HG02885 (cell line): ENCODE data around the gene ATG7.
"Not testable (repeated sequence)": the region's sequence is repeated elsewhere in the genome, so short reads cannot be mapped to it uniquely, and the experiment has no call there.

Experiments
- ATAC-seq: cut with Tn5 transposase; IDR thresholded peaks from one replicate; pipeline ENCODE4 v1.9.1; 2021; ENCODE audit warnings: mild to moderate bottlenecking; ENCODE audit not compliant: unreplicated experiment, poor library complexity

Gene ATG7

DNA sequence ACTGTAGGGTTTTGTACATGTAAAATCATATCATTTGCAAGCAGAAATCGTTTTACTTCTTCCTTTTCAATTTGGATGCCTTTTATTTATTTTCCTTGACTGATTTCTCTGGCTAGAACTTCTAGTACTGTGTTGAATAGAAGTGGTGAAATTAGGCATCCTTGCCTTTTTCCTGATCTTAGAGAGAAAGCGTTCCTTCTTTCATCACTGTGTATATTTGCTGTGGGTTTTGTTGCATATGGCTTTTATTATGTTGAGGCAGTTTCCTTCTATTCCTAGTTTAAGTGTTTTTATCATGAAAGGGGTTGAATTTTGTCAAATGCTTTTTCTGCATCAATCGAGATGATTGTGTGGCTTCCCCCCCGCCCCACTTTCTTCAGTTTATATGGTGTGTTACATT, 140.9 kb downstream of the ATG7 start:
- ATAC-seq: no peak

DNA sequence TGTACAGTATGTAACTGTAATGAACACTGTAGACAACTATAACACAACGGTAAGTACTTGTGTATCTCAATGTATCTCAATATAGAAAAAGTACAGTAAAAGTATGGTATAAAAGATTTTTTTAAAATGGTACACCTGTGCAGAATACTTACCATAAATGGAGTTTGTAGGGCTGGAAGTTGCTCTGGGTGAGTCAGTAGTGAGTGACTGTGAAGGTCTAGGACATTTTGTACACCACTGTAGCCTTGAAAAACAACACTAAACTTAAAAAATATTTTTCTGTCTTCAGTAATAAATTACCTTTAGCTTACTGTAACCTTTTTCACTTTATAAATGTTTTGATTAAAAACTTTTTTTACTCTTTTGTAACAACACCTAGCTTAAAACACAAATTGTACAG, 142.9 kb downstream of the ATG7 start:
- ATAC-seq: no peak

DNA sequence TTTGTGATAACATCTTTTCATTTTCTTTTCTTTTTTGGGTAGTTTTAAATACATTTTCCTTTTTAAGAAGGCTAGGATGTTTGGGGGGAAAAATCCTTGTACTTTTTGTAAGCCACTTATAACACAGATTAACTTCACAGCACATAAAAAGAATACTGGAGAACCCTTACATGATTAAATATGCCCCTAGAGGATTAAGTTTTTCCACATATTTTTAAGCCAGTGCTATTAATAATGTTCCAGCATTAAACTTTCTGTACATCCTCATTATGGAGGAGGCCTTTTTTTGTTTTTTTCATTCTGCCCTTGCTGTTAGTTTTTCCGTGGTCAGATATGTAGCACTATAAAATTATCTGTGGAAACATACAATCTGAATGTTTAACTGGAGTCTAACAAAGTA, 147.9 kb downstream of the ATG7 start:
- ATAC-seq: no peak

DNA sequence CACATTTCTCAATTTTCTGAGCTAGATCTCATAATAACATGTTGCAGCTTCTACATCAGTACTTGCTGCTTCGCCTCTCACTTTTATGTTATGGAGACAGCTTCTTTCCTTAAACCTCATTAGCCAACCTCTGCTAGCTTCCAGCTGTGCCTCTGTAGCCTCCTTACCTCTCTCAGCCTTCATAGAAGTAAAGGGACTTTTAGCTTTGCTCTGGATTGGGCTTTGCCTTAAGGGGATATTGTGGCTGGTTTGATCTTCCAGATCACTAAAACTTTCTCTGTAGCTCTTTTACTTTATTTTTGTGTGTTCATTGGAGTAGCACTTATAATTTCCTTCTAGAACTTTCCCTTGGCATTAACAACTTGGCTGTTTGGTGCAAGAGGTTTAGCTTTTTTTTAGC, 150.1 kb downstream of the ATG7 start:
- ATAC-seq: no peak

DNA sequence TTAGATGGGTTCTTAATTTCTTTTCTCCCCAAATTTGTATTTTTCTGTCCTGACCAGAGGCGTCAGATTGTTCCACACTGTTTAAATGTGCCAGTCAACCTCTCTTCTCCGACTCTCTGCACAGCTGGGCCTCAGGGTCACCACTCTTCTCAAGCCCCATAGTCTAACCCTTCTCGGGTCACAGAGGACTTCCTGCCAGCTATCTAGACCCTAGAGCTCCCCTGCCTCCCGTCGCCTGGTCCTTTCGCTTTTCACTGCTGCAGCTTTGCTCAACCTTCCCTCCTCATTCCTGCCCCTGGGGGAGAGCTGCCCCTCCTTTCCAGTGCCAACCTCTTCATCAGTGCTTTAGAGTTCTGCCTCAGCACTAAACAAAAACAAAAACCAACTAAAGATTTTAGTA, 151.7 kb downstream of the ATG7 start:
- ATAC-seq: no peak

DNA sequence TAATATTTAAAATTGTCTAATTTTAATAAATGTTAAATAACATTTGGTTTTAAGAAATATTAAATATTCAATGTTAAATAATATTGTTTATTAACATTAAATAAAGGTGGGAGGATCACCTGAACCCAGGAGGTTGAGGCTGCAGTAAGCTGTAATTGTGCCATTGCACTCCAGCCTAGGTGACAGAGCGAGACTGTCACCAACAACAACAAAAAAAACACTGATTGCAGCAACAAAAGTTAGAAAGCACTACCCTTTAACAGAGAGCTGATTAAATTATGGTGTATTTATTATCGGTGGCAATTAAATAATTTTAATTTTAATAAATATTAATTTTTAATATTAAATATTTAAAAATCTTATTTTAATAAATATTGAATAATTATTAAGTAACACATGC, 152.1 kb downstream of the ATG7 start:
- no peak for ATAC-seq

DNA sequence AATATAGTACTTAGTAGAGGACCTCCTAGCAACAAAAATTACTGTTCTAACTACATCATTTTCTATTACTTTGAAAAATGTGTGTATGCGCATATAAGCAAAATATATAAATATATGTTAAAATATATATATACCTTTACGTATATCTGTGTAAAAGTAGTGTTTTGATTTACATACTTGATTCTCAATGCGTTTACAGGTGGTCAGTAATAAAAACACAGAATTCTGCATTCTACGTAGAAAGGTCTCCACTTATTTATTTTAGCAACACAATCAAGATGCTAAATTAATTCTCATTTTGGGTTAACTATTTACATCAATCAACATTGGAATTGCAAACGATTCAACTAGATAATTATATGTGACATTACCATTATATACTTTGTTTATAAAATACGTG, 158.0 kb downstream of the ATG7 start:
- ATAC-seq: no peak

DNA sequence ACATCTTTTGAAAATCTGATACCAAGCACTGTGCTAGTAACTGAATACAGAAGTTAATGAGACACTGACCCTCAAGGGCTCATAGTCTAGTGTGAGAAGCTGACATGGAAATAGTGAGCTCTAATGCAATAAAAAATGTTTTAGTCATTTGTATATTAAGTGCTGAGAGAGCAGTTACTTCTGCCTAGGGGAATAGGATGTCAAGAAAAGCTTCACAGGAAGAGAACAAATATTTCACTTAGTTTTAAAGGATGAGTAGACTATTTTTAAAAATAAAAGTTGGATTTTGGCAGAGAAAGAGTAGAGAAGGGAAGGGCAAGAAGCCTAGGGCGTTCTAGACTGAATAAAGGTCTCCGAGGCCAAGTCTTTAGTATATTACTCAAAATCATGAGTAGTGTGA, 158.4 kb downstream of the ATG7 start:
- ATAC-seq: no peak

DNA sequence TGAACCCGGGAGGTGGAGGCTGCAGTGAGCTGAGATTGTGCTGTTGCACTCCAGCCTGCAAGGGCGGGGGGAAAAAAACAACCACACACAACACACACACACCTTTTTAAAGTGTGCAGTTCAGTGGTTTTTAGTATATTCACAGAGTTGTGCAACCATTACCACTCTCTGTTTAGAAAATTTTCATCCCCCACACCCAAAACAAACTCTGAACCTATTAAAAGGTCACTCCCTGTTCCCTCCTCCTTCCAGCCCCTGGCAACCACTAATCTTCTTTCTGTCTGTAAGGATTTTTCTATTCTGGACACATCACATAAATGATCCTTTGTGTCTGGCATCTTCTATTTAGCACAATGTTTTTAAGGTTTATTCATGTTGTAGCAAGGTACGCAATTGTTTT, 159.1 kb downstream of the ATG7 start:
- ATAC-seq: no peak

DNA sequence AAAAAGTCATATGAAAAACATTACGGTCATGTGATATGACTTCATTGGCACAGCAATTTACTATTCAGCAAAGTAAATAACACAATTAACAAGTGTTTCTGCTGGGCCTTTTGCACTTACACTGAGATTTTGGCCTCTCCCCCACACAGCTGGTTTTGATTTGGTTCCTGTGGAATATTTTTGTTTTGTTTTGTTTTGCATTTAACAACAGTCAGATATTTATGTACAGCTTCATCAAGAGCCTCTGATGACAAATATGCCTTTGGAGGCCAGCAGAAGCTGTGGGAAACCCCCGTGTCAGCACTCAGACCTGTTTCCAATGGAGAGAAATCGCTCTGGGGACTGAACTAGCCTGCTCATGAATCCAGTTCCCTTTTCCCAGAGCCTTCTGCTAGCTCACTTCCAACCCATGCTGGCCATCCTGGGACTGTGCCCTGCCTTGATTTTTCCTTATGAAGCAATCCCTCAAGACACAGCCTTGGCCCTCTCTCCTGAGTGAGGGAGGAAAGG, 161.9 kb downstream of the ATG7 start:
- no peak for ATAC-seq

DNA sequence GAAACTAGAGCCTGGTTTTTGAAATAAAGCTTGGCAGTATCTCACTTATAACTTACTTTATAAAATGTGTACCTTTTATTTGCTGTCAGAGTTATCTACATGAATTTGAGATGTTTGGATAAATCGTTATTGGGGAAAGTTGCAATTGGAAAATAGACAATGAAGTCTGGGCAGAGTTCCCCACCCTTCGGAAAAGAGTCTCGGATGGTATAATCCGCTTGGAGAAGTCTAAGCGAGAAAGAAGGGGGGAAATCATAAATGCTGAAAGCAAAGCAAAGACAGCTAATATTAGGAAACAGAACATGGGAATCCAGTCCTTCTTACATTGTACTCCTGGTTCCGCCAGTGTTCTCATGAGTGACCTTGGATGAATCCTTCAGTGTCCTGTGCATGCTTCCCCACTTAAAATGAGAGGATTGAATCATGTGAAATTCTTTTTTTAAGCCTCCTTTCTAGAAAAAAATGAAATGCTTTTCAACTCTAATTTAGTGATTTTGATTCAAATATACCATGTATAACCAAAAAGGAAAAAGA, 162.4 kb downstream of the ATG7 start:
- ATAC-seq: no peak

DNA sequence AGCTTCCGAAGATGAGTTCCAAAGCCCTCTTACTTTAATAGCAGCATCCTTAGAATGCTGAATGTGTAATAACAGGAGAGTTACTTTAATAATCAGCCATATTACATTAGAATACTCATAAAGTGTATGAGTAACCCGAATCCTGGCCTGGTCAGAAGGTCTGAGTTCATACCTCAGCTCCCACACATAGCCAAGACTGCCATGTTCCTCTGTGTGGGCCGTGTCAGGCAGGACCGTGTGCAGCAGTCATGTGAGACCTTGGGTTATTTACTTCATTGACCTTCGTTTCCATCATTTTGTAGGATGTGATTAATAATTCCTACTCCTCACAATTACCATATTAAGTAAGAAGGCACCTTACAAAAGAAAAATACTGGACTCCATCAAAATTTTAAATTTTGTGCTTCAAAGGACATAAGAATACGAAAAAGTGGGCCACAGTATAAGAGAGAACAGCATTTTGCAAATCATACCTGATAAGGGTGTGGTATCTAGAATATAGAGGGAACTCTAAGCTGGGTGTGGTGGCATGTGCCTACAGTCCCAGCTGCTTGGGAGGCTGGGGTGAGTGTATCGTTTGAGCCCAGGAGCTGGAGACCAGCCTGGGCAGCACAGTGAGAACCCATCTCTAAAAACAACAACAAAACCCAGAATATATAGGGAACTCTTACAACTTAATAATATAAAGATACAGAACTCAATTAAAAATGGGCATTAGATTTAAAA, 163.4 kb downstream of the ATG7 start:
- ATAC-seq: no peak

DNA sequence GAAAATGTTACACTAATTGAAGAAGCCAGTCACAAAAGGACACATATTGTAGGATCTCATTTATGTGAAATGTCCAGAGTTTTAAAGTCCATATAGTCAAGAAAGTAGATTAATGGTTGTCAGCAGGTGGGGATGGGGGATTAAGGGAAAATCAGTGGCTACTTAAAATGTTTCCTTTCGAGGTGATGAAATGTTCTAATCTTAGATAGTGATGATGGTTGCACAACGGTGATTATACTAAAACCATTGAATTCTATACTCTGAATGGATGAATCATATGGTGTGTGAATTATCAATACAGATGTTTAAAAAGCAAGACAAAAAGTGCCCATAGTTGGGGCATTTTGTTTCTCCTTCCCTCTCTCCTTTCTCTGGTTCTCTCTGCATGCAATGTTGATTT, 164.6 kb downstream of the ATG7 start:
- no peak for ATAC-seq

DNA sequence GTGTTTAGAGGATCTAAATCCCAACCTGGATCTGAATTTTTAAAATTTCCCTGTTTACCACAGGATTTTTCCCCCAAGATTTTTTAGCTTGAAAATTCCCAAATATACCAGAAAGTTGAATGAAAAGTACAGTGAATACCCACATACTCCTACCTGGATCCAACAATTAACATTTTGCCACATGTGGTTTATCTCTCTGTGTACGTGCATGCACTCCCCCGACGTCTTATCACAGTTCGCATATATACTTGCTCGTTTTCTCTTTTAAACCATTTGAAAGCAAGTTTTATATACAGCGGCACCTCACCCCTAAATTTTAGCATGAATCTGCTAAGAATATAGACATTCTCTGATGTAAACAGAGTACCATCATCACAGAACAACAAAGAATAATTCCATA, 165.3 kb downstream of the ATG7 start:
- no peak for ATAC-seq

DNA sequence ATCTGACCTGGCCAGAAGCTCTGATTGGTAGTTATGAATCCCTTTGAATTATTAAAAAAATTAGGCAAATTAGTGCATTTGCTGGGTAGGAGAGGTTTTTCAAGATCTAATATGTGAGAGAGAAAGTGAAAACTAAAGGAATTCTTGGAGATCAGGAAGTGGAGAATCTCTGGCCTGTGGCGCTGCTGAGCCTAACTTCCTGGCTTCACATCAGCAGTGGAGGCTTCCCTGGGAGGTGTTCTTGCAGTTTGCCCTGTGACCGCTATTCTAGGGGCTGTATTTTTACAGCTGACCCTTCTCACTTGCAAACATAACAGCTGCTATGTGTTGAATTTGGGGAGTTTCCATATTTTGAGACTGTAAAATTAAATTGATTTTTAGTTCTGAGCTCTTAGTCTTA, 166.4 kb downstream of the ATG7 start:
- ATAC-seq: no peak

DNA sequence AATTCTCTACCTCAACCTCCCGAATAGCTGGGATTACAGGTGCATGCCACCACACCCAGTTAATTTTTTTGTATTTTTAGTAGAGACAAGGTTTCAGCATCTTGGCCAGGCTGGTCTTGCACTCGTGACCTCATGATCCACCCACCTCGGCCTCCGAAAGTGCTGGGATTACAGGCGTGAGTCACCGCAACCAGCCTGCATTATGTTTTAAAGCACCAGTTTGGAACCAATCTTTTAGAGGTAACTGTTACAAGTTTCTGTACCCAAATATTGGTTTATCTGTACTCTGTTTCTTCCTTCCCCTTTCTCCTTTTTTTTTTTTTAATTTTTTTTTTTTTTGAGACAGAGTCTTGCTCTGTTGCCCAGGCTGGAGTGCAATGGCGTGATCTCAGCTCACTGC, 169.1 kb downstream of the ATG7 start:
- ATAC-seq: not testable (repeated sequence)

DNA sequence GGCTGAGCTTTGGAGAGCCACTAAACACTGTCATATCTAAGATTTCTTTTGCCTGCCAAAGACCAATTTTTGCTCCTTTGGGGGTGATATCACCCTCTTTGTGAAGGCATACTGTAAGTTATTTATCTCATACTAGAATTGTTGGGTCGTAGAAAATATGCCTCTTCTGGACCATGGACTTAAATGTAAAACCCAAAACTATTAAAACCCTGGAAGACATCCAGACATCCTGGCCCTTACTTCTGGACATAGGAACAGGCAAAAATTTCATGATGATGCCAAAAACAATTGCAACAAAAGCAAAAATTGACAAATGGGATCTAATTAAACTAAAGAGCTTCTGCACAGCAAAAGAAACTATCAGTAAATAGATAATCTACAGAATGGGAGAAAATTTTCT, 172.2 kb downstream of the ATG7 start:
- no peak for ATAC-seq

DNA sequence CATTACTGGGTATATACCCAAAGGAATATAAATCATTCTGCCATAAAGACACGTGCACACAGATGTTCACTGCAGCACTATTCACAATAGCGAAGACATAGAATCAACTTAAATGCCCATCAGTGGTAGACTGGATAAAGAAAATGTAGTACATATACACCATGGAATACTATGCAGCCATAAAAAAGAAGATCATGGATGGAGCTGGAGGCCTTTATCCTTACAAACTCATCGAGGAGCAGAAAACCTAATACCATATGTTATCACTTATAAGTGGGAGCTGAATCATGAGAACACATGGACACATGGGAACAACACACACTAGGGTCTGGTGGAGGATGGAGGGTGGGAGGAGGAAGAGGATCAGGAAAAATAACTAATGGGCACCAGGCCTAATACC, 173.0 kb downstream of the ATG7 start:
- ATAC-seq: not testable (repeated sequence)

DNA sequence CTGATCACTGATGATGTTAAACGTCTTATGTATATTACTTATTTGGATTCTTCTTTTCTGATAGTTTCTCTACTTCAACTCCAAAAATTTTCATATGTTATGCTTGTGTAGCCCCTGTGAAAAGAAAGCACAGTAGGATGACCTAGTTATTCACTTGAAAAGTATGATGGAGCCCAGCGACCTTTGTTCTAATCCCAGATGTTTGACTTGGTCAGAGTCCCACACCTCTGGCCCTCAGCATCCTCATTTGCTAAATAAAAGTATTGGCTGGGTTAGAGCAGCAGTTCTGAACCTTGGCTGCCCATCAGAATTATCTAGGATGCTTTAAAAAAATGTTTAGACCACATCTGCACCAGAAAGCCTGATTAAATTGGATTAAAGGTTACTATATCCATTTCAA, 173.7 kb downstream of the ATG7 start:
- no peak for ATAC-seq

DNA sequence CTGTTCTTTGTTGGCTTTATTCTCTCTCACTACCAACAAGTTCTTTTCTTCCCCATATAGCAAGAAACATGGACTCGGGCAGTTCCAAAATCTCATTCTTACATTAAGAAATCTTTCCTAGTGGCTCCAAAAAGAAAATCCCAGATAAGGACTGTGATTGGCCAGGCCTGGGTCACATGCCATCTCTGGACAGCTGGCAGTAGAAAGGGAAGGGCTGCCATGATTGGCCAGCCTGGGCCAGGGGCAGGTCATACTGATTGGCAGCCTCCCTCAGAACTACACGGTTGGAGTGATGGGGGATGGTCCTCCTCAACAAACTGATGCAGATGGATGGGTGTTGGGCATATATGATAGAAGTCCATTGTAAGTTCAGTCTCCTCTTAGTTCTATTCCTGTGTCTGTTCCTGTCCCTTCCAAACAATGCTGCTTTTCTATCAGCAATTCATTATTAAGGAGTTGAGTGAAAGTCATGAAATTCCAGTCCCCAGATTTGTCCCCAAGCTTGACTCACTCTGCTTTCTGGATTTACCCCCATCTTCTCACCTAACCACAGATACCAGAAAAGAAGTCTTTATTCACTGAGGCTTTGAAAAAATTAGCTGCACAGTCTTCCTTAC, 175.5 kb downstream of the ATG7 start:
- no peak for ATAC-seq

DNA sequence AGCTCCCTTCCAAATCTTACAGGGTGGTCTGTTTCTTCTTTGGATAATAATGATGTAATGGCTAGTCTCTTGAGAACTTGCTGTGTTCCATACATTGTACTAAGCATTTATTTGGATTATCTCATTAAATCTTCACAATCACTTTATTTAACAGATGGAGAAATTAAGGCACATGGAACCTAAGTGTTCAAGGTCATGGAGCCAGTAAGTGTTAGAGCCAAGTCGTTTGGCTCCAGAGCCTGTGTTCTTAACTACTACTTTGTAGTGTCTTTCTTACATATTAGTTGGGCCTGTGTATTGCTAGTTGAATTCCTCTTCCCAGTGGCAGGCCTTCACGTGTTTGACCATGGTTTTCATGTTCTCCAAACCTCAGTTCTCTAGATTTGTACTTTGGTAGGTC, 177.8 kb downstream of the ATG7 start:
- no peak for ATAC-seq

DNA sequence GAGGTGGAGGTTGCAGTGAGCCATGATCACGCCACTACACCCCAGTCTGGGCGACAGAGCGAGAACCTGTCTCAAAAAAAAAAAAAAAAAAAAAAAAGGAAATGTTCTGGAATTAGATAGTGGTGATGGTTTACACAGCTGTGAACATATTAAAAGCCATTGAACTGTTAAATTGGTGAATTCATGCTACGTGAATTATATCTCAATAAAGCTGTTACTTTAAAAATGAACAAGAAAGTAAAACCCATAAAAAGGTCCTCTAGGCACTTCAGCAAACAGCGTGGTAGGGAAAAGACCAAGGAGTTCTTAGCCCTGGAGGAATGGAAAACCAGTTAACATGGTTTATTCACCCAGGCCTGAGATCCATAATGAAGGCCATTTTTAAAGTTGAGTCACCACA, 180.1 kb downstream of the ATG7 start:
- ATAC-seq: no peak
